Testis (tissue), 2 donors: ENCODE measurements around the gene JMJD8.

ENCODE experiments used
- CTCF ChIP-seq, 3 experiments: fragments of 450-650 bp in 2 of 3; fragments of 200-600 bp in 1 of 3; sonication (generic) in 1 of 3; IDR thresholded peaks; one replicate each; pipeline ENCODE4 v1.5.1; 2016 to 2019; ENCODE audit warnings: antibody characterized with exemption in 3 of 3, mild to moderate bottlenecking in 2 of 3, moderate library complexity in 1 of 3
- POLR2A ChIP-seq: fragments of 450-650 bp; IDR thresholded peaks from one replicate; pipeline ENCODE4 v1.6.1; 2017; ENCODE audit warnings: antibody characterized with exemption, mild to moderate bottlenecking, moderate library complexity

GRCh38 chr16:638836-639235 lies 45.3 kb downstream of the JMJD8 start:
- TF ChIP-seq CTCF (IDR thresholded peaks at IDR 0.05) (no peak), POLR2A (no peak)
